NCI-H1436 (cell line): ENCODE data around the gene ARHGEF10L.

Source experiments
- DNase-seq: peaks from one replicate; lab custom pipeline; 2025; lab: John Stamatoyannopoulos, UW

The ARHGEF10L gene

DNA sequence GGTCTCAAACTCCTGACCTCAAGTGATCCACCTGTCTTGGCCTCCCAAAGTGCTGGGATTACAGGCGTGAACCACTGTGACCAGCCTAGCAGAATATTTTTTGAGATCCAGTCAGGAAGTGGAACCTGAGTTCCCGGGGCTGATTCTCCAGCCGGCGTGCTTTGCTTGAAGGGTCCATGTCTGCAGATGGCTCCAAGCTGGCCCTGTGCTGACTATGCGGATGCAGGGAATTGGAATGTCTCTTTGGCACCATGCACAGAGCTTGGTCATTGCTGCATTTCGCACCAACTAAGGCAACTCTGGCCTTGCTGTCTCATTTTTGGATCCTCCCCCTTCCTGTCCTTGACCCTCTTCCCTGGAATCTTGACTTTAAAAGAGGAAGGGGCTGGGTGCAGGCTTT, 28.1 kb downstream of the ARHGEF10L start:
- DNase-seq = no peak

DNA sequence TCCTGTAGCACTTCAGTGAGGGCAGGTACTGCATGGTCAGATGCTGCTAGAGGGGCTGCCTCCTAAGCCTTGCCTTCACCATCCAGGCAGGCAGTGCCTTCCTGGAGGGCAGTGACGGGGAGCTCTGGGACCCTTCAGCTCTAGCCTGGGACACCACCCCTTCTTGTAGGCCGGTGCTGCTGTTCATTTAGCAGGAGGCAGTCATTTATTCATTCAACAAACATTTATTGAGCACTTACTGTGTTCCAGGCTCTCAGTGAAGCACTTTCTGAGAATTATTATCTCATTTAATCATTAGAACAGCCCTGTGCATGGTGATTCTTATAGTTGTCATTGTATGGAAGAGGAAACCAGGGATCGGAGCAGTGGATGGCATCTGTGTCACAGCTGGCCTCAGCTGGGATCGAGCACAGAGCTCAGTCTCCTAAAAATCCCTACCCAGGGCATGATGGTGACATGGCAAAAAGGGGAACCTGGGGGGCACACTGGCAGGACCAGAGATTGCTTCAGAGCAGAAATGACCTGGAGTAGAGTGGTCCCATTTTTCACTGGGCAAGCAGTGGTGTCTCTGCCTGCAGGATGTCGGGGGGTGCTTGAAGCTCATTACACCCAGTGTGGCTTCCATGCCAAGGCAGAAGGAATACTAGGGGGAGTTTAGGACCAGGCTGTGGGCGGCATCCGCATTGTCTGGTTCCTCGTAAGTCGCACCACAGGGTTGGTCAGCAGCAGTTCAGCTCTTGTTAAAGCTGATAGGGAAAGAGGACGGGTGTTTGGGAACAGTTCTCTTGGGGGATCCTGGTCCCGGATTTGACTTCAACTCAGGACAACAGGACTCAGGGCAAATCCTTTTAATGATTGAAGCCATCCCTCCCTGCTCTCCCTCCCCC, 28.8 kb downstream of the ARHGEF10L start:
- DNase-seq = no peak

DNA sequence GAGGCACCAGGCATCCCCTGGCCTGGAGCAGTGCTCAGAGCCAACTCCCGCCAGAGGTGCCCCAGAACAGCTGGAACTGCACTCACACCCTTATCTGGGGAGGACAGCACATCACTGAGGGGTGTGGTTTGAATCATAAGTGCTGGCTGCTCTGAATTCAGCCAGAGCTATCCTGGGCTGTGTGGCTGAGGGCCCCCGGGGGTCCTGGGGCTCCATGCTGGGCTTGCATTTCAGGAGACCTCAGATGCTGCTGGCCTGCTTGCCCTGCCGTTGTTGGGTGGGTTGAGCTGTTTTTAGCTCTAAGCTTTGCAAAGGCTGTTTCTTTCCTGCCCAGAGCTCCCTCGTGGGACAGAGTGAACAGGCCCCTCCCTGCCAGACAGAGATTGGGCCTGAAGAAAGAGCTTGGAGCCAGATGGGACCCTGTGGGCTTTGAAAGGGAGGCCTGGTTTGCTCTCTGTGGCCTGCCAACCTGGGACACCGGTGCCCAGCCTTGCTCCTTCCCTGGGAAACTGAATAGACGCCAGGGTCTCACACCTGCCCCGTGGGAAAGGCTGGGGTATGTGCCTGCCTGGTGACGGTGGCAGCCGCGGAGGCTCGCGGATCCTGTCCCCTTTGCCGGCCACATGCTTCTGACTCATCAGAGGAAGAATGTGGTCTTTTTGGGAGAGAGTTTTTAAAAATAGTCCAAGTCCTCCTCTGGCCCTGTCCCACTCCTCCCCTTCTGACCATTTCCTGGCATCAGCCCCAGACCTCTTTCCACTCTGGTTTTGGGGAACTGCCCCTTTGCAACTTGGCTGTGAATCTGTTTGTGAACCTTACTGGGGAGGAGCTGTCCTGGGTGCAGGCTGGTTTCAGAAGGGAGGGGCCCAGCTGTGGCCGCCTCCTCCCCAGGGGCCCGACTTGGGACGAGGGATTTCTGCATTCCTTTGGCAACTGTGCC, 30.0 kb downstream of the ARHGEF10L start:
- no peak for DNase-seq

DNA sequence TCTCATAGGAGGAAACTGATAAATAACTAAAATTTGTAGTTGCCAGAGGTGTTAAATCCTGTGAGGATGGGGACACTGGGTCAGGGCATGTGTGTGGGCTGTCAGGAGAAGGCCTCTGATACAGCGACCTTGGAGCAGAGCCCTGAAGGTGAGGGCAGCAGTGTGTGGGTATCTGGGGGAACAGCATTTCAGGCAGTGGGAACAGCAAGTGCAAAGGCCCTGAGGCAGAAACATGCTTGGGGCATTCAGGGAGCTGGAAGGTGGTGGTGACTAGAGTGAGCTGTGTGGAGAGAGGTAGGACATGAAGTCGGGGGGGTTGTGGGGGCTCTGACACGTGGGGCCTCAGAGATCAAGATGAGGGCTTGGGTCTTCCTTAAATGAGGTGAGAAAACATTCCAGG, 30.7 kb downstream of the ARHGEF10L start:
- DNase-seq = no peak

DNA sequence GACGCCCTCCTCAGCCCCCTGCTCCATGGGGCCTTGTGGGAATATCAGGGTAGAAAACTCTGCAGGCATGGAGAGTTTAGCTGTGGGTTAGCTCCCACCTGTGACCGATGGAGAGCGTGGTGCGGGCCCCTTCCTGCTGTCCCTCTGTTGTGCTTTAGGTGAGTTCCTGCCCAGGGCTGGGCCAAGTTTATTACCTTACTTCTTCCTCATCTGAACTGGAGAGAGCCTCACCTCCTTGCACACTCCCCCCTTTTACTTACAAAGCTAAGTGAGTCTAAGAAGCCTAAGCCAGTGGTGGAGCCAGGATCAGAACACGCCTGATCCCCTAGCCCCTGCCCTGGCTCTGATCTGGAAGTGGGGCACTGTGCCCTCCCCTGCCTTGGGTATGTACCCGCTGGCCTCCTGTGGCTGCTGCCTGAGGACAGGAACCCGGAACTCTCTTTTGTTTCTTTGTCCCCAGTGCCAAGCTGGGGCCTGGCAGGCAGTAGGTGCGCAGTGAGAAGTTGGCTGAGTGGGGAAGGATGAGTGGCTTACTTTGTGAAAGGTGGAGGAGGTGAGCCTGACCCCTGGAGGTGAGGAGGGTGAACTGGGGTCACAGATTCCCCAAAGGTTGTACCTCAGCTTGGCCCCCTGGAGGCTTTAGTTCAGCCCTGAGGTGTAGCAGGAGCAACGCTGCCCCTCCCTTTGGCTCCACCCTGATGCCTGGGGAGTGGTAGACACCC, 32.9 kb downstream of the ARHGEF10L start:
- no peak for DNase-seq

DNA sequence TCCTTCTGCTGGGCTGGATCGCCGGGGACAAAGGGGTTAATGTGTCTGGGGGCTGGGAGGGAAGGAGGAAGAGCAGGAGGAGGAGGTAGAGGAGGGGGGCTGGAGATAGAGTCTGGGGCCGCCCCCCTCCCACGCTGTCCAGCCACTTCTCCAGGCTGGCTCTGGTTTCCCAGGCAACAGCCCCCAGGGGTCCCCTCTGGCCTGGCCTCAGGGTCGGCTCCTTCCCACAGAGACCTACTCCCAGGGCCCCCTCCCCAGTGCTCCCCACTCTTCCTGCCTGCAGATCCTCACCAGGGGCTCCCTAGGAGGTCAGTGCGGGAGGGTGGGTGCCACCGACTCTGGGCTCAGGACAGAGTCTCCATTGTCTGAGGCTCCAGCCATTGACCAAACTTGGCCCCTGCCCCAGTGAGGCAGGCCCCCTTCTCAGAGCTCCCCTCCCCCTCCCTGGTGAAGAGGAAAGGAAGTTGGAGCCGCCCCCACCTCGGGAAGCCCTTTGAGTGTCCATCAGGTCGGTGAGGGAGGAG, 34.1 kb downstream of the ARHGEF10L start:
- DNase-seq = no peak

DNA sequence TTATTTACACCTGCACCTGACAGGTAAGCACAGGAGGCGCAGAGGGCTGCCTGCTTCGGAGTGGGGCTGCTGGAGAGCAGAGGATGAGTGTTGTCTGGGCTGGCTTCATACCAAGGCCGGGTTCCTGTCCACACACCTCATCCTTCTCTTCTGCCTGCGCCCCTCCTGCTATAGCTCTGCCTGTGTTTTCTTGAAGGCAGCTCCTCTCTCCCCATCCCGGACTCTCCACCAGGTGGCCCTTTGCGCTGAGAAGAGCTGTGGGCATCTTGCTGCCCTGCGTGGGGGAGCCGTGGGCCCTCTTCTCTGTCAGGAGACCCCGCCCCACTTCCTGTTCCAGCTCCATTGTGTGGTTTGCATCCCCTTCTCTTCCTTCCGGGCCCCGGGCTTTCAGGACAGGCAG, 35.0 kb downstream of the ARHGEF10L start:
- DNase-seq = no peak

DNA sequence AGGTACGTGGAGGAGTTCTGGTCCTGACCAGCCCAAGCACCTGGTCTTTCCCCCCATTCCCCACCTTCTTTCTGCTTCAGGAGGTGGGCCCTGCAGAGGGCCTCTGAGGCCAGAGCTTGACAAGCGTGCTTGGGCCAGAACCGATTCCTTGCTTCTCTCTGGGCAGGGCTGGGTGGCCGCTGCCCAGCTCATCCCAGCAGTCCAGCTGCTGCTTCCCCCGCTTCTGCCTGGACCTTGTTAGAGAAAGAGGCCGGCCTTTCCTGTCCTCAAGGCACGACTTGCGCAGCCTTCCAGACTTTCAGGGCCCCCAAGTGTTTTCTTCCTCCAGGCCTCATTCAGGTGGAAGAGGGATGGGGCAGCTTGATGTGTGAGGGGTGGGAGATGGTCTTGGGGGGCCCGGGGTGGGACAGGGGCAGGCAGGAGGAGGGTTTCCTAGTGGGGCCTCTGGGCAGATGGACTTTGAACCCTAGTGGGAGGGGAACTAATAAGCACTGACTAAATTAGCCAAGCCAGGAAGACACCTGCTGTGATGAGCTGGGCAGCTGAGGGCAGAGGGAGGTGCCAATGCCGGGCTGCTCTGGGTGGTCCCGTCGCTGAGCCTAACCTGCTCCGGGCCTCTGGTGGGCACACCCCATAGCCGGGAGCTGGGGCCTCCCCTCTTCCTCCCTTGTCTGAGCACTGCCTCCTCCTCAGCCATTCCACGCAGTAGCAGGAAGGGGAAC, 36.5 kb downstream of the ARHGEF10L start:
- no peak for DNase-seq

DNA sequence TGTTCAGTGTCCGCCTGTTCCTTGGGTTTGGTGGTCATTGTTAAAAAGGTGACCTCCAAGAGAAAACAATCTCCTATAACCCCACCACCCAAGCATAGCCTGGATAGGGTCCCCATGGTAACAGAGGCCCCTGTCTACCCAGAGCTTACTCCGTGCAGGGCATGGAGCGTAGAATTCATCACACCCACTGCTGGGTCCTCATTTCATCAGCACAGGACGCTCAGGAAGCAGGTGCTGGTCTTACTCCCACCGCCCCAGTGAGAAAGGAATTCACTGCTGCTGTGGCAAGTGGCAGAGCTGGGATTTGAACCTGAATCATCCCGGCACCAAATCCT, 37.0 kb downstream of the ARHGEF10L start:
- no peak for DNase-seq

DNA sequence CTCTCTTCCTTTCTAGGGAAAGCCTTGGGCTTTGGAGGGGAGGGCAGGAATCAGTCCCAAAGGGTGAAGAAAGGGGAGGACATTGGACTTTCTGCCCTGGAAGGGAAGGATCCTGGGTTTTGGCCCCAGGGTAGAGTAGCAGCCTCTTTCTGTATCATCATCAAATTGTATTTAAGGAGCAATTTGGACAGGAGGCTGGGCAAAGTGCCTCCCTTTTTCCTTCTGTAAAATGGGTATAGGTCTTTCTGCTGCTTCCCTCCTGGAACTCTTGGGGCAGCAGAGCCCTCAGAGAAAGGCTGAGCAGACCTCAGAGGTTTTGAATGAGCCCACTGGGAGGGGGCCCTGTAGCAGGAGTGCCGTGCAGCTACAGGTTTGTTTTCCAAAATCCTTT, 38.4 kb downstream of the ARHGEF10L start:
- DNase-seq = no peak

DNA sequence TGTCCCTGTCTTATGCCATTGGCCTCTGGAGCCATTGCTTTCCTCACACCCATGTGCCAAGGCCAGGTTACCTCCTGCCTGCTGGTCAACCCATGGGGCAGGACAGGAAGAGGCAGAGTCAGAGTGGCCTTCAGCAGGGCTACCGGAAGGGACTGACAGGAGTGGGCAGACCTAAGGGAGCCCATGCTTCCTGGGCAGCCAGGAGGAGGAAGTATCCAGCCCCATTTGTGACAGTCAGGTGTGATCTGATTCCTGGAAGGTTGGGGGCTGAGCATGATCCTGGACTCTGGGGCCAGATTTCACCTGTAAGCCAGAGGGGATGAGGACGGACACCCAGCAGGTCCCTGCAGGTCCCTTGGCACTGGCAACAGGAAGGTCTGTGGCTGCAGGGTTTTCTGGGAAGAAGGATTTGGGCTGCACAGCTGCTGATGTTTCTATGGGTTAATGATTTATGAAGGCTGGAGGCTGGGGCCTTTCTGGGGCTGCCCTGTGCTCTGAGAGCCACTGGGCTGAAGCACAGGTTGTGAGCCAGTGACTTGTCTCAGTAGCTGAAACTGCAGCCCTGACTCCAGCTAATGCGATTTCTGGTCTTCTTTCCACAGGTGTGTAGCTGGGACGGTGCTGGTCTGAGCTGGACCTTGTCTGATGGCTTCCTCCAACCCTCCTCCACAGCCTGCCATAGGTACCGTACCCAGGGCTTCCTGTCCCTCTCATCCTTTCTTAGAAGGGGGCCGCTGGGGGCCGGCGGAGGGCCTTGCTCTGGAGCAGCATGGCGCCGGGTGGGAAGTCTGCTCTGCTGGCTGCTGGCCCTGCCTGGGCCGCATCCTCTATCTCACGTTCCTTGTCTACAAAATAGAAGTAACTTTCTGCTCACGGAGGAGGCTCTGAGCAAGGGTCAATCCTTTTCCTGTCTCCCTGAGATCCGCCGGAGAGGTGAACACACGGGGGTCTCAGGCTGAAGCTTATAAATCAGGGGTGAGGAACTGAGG, 40.7 kb downstream of the ARHGEF10L start:
- no peak for DNase-seq

DNA sequence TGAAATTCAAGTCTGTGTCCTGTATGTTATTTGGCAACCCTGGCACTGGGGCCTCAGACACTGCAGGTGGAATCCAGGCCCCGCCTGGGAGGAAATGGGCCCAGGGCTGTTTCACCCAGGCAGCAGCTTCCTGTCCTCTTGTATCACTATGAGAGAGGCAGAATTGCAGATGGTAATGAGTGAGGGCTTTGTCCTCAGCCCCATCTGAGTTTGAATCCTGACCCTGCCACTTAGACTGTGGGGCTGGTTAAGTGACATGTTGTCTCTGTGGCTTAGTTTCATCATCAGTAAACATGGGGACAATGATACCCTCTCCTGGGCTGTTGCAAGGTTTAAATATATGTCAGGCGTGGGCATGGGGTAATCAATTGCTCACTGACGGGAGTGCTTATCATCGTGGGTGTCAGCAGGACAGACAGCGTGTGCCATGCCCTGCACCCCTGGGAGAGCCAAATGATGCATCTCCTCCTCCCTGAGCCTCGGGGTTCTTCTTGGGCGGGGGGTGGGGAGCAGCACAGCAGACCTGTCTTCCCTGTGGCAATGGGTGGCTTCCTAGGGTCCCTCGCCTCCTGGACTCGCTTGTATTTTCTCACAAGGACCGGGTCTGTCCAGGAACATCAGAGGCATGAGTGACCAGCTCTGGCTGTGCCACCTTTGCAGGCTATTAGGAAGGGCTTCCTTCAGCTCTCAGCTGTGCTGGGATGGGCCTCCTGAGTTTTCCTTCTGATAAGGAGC, 42.1 kb downstream of the ARHGEF10L start:
- no peak for DNase-seq

DNA sequence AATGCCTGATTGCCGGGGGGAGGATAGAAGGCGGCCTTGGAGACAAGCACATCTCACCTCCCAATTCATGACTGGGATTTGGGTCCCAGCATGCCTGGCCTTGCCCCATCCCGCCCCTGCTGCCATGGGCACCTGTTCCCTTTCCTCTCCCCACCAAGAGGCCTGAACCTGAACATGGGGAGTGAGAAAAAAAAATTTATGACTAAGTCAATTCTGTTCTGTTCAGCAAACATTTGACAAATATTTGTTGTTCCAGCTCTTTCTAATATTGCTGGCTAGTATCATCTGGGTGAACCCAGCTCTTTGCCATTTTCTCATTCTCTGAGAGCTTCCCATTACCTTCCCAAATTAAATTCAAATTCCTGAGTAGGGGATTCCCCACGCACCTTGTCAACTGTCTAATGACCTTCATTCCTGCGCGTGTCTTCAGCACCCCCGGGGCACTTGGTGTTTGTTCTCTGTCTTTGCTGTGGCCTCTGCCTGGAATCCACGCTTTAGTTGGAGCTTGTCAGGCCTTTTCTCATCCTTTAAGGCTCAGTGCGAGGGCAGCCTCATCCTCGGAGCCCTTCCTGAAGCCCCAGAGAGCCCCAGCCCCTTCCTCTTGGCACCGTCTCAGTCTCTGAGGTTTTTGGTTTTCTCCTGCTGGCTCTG, 42.8 kb downstream of the ARHGEF10L start:
- no peak for DNase-seq

DNA sequence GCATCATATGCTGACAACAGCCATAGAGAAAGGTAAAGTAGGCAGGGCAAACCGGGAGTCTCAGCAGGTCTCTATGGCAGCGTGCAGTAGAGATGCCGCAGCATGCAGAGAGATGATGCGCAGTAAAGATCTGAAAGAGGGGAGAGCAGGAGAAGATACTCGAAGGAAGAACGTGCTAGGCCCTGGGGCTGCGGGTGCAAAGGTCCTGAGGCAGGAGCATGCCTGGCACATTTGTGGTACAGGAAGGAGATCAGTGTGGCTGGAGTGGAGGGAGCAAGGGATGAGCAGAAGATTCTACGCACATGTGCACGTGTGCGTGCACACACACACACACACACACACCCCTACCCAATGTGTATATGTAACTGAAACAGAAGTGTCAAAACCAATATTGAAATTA, 45.0 kb downstream of the ARHGEF10L start:
- DNase-seq = no peak

DNA sequence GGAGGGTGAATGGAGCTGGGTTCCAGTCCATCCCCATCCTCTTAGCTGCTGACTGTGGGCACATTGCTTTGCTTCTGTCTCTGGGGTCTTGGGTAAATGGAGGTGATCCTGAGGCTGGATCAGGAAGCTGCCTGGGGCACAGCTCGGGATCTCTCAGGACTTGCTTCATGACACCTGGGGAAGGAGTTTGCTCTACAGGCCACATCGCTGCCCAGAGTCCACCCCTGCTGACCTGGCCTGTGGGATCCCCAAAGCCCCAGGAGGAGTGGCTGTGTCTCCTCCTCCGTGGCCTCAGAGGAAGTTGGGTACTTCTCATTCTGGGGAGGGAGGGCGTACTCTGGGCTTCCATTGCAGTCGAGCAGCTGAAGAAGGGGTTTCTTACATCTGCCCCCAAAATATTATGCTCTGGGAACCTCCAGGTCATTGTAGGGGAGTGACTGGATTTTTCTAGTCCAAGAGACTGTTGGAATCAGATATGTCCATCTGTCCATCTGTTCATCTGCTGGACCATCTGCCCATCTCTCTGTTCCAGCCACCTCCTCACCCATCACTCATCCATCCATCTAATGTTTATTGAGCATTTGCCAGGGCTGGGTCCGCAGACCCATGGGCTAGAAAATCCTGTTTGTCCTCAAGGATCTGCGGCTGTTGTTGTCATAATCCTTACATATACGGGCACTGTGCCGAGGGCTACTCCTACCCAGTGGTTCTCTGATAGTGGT, 45.9 kb downstream of the ARHGEF10L start:
- no peak for DNase-seq

DNA sequence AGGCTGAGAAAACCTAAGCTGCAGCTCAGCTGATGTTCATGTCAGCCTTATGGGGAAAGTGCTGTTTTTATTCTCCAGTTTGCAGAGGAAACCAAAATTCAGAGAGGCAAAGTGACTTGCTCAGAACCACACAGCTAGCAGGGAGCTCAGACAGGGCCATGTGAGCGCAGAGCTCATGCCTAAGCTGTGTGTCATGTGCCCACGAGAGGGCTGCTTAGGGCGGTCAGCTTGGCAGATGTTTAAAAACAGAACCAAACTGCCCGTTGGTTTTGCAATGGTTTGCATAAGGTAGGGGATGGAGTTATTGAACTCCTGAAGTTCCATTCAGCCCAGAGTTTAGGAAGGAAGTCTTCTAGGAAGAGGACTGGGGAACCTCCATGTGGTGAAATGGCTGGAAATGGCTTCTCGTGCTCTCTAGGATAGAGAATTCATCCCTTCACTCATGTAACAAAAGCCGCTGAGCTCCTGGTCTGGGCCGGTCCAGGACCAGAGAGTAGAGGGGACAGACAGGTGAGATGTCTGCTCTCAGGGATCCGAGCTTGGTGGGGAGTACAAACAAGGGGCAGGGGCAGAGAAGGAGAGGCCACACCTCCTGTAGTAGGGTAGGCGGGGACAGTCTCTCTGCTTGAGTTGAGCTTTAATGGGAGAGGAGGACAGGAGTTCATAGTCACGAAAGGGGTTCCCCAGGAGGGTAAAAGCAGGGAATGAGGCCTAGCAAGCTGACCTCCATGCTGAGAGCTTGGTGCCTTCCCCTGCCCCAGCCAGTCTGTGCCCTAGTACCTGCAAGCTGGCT, 46.9 kb downstream of the ARHGEF10L start:
- no peak for DNase-seq

DNA sequence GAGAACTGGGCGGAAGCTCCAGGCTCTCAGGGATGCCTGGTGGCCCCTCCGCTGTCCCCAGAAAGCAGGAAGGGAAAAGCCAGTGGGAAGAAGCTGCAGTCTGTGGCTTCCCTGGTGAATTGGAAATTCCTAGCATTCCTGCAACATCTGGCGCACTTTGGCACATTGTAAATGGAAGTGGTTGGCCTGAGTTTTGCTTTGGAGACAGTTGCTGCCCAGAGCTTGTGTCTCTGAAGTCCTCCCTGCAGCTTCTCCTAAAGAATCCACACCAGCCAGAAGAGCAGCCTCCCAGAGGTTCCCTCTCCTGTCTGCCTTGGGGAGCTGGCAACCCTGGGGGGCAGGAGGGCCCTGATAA, 48.2 kb downstream of the ARHGEF10L start:
- DNase-seq = no peak
